Mucosa of gallbladder (tissue), 1 donor: ENCODE data around the gene DMRTA1. TPM values are rescaled to one million over a fixed set of nuclear protein-coding genes. Genes with fewer than 3 reads are reported as not detected.
"Not testable (repeated sequence)": the region's sequence is repeated elsewhere in the genome, so short reads cannot be mapped to it uniquely, and the experiment has no call there.

ENCODE experiments used
- DNase-seq: peaks from one replicate; pipeline ENCODE4 v3.0.0-alpha.2; 2020; ENCODE audit warnings: low spot score
- total RNA-seq: library from RNA; stranded (reverse); gene quantifications from one replicate; pipeline ENCODE4 v1.2.1, GENCODE V29; 2021
- donor health status: DM: no; HTN: no; CAD: no.

Gene DMRTA1, protein sequence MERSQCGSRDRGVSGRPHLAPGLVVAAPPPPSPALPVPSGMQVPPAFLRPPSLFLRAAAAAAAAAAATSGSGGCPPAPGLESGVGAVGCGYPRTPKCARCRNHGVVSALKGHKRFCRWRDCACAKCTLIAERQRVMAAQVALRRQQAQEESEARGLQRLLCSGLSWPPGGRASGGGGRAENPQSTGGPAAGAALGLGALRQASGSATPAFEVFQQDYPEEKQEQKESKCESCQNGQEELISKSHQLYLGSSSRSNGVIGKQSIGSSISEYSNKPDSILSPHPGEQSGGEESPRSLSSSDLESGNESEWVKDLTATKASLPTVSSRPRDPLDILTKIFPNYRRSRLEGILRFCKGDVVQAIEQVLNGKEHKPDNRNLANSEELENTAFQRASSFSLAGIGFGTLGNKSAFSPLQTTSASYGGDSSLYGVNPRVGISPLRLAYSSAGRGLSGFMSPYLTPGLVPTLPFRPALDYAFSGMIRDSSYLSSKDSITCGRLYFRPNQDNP
- total RNA-seq, result 3.4 TPM

DNA sequence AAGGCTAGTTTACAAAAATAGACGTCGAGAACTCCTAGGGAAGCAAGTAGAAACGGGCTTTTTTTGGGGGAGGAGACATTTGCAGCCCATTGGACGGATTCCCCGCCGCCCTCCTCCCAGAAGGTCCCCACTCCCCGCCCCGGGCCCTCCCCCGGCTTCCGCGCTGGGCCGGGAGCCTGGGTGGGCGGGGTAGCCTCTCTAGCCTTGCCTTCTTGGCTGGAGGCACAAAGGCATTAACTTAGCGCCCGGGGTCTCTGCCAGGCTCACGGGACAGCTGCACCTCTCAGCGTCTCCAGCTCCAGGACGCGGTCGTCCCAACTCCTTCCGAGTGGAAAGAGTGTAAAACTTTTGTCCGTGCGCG, at the start of gene DMRTA1:
Gene DMRTA1 (plus strand): TSS at position 236 of the 361 bp plus-strand sequence. CDS start 242 bp downstream, outside the sequence.
- peak; percentile 86 for DNase-seq

DNA sequence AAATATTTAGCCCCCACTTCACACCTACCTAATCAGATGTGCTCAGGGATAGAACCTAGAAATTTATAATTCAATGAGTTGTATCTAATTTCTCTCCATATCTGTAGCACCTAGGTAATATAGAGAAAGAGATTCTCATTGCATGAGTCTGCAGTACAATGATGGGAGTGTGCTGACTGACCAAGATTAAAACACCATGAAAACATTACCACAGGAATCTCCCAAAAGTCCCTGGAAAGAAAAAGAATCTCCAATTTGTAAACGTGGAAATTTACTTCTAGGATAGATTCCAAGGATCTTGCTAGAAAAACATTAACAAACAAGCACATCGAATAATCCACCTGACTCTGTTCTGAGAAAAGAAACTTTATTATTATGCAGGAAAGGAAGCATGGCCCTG, 45.0 kb upstream of the DMRTA1 start:
- DNase-seq, result no peak

DNA sequence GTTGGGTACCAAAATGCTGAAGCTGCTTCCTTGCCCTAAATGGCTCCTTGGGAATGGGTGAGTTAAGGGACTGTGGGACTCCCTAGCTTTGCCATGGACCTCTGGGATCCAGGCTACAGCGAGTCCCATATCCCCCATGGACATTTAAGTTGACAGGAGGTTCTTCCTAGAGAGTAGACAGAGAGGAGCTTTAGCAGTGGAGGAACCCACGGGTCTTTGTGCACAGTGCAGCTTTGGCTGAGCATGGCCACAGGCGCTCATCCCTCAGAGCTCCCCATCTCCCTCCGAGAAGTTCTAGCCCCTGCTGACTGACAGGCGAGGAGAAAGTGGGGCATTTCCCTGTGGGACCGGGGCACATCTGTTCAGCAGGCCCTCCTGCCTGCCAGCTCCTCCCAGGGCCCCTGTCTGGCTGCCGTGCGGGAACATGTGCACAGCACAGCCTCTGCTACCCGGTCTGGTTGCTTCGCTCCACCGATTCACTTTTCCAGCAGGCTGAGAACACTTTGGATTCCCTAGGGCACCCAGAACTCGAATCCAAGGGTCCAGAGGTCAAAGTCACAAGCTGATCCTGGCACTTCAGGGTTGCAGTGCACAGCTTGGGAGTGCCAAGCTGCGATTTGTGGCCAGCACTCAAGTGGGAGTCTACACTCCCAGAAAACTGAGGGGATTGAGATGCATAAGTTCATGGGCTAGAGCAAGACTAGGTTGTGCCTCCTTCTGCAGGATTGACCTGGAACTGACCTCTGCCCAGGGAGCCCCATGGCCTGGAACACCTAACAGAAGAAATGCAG, 40.6 kb upstream of the DMRTA1 start:
- DNase-seq, result no peak

DNA sequence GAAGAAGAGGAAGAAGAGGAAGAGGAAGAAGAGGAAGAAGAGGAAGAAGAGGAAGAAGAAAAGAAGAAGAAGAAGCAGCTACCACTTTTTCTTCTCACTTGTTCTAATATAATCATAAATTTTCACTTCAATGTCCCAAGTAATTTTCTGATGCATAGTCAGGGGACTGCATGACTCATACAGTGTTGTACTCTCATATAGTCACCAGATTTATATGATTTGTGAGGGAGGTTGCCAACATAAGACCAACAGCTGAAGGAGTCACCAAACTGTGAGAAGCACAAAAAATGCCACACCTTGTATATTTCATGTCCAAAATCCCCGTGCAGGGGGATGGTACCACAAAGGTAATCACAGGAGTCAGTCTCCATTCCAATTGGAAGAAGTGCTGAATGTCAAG, 32.7 kb upstream of the DMRTA1 start:
- no peak for DNase-seq

DNA sequence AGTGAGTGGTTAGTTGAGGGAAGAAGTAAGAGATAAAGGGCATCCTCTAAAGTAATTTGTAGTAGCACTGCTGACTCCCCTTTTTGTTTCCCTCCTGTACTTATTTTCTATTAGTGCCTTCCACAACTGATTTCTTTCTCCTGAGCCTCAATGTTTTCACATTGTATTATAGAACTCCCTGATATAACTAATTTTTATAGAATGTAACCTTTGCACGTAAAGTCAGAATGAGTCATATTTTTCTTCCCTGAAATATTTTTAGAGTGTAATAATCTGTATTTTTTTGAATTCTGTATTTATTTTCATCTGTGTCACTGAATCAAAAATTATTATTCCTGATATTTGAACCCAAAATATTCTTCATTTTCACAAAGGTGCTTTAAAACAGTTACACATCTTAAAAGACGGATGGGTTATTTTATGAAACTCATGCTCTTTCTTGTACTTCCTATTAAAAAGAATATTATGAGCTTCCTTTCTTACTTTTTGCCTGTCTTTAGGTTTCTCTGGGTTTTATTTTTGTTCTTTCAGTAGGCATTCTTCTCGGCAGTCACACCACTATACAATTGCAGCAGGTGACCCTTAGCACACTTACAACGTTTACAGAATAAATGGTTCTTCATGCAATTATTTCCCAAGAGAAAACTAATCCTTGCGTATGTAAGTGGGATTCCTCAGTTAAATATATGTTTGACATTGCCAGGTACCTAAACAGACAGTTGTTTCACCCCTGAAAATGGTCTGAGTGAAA, 30.5 kb upstream of the DMRTA1 start:
- DNase-seq, result no peak

DNA sequence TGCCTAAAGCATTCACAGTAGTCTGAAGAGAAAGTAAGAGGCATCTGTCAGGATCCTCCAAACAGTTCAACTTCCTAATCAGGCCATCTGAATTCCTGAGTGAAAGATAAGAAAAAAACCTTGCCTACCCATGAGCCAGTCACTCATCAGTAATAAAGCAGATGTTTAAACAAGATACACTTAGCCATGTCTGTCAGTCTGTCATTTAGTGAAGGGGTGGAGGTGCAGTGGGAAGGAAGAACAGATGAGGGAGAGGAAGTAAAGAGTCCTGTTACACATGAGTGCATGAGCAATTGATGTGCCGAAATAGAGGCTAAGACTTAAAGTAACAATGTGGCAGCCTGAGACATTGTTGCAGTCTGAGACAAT, 29.9 kb upstream of the DMRTA1 start:
- DNase-seq, result no peak

DNA sequence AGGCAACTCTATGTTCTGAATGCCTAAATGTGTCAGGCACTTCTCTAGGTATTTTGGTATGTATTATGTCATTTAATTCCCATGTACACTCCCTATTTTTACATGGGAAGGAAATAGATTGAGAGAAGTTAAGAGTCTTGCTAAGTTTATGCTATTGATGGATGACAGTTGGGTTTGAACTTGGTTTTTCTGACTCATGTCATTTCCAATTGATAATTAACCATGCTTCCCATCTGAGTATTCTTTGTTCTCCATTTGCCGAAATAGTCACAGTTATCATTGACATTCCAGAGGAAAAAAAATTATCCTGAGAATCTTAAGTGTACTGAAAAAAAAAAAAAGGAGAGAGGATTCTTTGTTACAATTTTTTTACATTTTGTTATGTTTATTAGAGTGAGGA, 23.1 kb upstream of the DMRTA1 start:
- DNase-seq, result no peak

DNA sequence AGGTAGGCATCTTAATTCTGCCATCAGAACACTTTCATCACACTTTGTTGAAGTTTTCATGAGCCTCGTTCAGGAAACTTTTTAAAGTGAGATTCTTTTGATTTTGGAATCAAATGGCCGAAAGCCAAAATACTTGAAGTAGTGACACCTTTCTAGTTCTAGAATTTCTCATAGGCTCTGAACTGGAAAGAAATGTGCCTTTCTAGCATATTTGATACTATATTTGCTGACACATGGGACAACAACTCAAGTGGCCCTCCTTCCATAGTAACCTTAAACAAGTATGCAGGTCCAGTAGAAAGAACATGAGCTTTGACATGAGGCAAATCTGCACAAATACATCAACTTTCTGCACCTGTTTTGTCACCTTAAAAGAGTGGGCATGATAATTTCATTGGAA, 22.0 kb upstream of the DMRTA1 start:
- no peak for DNase-seq

DNA sequence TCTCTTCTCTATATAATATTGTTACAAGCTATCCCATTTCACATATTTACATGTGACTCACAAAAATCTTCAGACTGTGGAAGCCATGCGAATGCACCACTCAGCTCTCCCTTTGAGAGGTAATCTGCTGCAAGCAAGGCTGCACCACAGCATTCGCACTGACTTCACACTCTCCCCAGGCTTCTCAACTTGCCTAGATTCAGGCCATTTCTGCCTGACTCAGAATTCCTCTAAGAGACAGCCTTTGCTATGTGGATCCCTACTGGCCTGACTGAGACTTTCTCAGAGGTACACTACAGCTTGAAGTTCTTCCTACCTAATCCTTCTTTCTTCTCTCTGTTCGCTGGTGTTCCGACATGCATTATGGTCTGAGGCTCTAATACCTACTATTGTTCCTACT, 21.1 kb upstream of the DMRTA1 start:
- no peak for DNase-seq

DNA sequence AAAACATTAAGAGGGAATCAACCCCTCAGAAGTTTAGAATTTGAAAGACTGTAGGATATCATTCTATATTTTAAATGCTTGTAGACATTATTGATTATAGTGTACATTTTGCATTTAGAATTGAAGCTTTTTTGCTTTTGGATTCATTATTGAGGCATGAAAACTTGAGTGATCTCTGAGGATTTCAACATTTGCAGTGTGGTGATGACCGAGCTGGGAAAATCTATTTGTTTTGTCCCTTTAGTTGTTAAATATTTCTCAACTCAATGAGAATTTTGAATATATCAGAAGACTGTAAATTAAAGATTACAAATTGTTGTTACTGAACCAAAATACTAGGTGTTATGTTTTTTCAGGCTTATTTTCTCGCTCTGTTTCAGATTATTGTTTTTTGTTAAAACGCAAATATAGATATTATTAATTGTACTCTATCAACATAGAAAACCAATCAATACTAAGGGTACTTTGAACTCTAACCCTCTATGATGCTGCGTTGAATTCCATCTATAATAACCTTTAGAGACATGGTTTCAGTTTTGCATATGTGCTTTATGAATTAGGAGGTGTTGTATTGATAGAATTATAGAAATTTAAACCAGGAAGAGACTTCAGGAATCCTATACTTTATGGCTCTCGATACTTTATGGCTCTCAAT, 19.3 kb upstream of the DMRTA1 start:
- no peak for DNase-seq

DNA sequence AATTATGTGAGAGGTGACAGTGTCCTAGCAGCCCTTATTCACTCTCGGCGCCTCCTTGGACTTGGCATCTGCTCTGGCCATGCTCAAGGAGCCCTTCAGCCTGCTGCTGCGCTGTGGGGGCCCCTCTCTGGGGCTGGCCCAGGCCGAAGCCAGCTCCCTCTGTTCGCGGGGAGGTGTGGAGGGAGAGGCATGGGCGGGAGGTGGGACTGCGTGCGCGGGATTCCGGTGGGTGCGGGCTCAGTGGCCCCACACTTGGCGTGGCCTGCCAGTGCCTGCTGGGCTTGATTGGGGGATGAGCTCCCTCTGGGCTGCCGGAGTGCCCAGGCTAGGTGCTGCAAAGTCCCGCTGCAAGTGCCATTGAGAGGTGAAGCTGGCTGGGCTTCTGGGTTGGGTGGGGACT, 12.9 kb upstream of the DMRTA1 start:
- no peak for DNase-seq

DNA sequence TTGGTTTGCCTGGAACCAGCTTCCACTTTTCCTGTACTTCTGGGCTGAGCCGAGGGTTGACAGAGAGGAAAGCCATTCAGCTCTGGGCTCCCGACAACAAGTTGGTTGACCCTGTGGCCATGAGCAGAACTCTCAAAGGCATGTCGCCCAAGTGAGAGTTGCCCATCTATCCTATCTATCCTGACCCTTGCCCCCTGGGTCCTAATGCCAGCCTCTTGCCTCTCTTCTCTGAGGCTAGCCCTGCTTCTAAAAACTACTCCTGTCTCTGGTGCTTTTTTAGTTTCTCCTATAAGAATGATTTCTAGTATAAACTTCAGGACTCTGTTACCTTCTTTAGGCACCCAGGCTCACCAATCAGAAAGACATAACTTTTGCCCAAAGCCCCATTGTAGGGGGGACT, 11.4 kb upstream of the DMRTA1 start:
- DNase-seq, result not testable (repeated sequence)

DNA sequence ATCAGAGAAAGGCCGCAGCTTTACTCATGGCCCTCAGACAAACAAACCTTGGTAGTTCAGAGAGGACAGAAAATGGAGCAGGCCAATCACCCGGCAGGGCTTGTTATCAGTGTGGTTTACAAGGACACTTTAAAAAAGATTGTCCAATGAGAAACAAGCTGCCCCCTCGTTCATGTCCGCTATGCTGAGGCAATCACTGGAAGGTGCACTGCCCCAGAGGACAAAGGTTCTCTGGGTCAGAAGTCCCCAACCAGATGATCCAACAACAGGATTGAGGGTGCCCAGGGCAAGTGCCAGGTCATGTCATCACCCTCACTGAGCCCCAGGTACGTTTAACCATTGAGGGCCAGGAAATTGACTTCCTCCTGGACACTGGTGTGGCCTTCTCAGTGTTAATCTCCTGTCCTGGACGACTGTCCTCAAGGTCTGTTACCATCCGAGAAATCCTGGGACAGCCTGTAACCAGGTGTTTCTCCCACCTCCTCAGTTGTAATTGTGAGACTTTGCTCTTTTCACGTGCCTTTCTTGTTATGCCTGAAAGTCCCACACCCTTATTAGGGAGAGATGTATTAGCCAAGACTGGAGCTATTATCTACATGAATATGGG, 9.1 kb upstream of the DMRTA1 start:
- DNase-seq, result not testable (repeated sequence)

DNA sequence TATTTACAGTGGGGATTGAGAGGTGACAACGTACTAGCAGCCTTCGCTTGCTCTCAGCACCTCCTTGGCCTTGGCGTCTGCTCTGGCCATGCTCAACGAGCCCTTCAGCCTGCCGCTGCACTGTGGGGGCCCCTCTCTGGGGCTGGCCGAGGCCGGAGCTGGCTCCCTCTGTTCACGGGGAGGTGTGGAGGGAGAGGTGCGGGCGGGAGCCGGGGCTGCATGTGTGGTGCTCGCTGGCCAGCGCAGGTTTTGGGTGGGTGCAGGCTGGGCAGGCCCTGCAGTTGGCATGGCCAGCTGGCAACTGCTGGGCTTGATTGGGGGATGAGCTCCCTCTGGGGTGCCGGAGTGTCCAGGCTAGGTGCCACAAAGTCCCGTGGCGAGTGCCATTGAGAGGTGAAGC, 5.8 kb upstream of the DMRTA1 start:
- no peak for DNase-seq

DNA sequence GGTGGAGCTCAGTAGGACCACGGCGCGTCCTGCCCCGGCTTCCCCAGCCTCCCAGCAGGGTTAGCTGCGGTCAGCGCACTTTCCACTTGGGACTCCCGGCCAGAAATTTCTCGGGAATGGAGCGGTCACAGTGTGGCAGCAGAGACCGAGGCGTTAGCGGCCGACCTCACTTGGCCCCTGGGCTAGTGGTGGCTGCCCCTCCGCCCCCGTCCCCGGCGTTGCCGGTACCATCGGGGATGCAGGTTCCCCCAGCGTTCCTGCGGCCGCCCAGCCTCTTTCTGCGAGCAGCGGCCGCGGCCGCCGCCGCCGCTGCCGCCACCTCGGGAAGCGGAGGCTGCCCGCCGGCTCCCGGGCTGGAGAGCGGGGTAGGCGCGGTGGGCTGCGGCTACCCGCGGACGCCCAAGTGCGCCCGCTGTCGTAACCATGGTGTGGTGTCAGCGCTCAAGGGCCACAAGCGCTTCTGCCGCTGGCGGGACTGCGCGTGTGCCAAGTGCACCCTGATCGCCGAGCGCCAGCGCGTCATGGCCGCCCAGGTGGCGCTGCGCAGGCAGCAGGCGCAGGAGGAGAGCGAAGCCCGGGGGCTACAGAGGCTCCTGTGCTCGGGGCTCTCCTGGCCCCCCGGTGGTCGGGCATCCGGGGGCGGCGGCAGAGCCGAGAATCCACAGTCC, 460 bp downstream of the DMRTA1 start:
- peak; percentile 67 for DNase-seq

DNA sequence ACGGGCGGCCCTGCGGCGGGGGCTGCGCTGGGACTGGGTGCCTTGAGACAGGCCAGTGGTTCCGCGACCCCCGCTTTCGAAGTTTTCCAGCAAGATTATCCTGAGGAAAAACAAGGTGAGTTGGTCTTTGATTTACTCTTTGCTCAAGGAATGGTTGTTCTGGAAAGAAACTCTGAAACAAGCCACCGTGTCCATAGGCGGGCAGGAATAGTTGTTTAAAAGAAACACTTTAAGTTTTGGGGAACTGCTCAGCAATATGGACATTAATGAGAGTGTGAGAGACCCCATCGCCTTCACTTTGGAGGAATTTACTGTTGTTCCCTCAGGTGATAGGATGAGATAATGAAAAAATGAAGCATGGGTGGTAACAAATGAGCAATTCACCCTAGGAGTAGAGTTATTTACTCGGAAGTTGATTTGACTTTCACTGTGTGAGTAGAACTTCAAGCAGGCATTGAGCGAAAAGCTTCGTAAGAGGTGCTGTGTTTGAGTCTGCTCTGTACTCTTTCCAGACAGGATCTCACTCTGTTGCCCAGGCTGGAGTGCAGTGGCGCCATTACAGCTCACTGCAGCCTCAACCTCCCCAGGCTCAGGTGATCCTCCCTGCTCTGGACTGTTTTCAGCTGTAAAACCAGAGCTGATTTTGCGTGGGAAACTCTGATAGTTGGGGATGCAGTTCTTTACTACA, 1.1 kb downstream of the DMRTA1 start:
- DNase-seq, result peak; percentile 21

DNA sequence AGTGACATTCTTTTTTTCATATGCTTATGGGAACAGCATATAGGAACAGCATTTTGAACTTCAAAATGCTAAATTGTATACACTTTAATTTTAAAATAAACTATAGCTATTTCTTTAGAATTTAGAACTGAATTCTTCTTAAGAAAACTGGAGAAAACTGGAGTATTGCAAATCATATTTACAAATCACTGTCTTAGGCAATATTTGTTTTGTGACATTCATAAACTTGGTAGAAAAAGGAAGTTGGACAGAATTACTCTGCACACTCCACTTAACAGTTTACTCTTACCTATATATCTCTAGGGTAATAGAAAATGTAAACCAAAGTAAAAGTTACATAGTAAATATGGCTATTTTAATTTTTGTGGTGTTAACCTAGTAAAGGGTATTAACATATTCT, 3.1 kb downstream of the DMRTA1 start:
- DNase-seq, result no peak

DNA sequence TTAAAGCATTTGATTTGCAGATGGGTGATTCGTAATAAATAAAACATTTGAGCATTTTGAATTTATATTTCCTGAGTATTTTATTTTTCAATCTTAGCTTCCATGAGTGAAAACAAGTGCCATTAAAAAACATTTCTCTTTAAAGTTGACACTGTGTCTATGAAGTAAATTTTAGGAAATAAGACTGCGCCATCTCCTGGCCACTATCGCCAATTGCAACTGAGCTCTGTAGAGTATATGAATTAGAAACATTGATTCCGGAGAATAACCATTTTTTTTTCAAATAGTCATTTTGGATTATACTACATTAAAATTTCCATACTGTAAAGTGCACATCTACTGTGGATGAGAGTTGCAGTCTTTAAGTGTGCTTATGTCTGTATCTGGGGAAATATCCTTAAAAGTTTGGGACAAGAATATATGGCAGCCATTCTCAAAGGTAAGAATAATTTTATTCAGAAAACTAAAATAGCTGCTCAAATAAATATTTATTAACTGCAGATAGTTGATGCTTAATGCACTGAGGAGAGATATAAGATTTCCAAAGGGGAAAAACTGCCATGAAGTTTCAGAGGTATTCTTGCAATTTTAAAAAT, 5.9 kb downstream of the DMRTA1 start:
- DNase-seq, result peak; percentile 53

DNA sequence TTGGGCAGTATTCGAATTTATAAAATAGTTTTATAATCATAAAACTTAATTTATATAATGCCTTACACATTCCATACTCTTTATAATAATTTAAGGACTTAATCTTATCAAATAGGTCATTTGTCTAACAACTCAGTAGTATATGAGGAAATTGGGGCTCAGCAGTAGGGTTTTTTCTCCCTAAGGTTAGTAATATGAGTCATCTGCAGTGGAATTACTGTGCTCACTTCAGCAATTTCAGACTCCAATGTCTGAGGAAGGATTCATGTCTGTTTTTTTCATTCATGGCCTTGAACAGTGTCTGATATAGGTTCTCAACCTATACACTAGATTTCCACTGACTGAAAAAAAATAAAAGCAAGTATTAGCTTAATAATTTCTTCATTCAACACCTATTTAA, 7.4 kb downstream of the DMRTA1 start:
- no peak for DNase-seq

DNA sequence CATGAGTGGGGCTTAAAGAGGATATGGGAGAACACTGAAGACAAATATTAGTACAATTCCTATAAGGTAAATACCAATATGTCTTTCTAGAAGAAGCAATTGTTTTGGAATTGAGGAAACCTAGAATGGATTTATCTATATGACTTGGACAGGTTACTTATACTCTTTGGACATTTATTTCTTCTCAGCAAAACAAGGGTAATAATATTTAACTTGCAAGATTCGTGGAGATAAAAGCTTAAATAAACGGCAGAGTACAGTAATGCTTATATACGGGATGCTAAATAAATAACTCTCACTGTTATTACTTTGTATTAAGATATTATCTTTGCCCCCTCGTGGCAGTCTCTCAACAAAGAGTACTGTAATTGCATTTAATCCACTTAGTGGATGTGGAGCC, 8.6 kb downstream of the DMRTA1 start:
- DNase-seq, result no peak
